NCI-H1417 (cell line): ENCODE results near the gene COL3A1.

ENCODE experiments used
- DNase-seq, 3 experiments: peaks; one replicate each; lab custom pipeline; 2025; lab: John Stamatoyannopoulos, UW

The COL3A1 gene

GRCh38 chr2:188974164-188974563 lies at the start of gene COL3A1:
Gene COL3A1 (plus strand): TSS chr2:188974373. CDS start chr2:188974490, 117 bp downstream.
- no peak for DNase-seq

DNA sequence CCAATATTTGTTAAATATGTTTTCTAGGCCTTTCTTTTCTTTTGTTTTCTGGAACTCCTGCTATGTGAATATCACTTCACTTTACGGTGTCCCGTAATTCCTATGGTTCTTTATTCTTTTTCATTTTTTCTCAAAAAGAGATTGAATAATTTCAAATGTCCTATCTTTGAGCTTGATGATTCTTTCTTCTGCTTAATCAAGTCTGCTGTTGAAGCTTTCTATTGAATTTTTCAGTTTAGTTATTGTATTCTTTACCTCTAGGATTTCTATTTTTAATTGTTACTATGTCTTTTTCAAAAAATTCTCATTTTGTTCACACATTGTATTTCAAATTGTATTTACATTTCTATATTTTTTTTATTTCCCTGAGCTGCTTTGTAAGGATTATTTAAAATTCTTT lies 45.5 kb upstream of the COL3A1 start:
- no peak for DNase-seq

DNA sequence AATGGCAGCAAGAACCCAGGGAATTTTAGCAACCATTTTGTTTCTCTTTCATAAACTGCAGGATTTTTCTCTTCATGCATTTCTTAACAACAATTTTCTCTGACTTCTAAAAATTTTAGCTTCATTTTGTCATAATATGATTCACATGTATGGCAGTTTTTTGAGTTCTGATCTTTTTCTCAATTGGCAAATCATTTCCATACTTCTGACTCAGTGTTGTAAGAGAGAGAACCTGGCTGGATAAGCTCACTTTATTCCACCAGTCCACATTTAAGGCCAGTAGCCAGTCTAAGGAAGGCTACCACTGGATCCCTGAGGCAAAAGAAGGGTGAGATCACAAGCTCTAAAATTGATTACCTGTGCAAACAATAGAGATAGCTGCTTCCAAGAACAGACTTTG lies 42.8 kb upstream of the COL3A1 start:
- no peak for DNase-seq

DNA sequence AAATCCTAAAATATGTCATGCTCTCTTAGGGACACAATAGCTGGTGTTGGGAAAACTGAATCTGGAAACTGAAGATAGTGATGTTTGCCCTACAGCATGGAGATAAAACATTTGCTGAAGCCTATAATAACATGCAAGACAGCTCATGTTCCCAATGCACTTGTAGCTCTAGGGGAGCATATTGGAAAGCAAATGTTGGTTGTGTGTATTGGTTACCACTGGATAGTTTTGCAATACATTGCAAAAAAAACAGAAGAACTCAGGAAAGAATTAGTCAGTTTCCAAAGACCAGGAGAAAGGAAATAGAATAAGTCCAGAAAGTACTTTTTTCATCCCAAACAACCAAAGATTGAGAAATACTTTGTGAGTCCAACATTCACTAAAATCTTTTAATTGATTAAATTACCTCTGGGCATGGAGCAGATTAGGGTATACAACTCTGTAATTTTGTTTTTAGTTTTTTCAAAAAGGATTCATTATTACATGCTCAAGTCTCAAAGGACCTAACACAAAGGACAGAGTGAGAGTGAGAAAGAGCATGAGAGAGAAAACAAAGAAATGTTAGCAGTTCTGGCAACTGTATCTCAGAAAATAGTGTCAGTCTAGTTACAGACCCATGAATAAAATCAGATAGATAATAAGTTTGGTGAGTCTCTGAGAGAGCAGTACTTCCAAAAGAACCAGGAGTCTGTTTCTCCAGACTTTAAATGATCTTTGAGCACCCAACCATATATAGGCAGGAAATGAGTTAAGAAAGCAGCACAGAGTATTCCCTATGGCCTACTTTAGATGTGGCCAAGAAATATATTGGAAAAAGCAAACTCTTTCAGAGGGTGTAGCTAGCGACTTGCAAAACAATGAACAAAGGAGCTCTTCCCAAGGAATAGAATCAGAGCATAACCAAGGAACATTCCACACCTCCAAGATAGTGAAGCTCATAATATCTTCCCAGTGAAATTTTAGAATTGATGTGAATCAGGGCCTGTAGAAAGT lies 36.6 kb upstream of the COL3A1 start:
- DNase-seq, result no peak

DNA sequence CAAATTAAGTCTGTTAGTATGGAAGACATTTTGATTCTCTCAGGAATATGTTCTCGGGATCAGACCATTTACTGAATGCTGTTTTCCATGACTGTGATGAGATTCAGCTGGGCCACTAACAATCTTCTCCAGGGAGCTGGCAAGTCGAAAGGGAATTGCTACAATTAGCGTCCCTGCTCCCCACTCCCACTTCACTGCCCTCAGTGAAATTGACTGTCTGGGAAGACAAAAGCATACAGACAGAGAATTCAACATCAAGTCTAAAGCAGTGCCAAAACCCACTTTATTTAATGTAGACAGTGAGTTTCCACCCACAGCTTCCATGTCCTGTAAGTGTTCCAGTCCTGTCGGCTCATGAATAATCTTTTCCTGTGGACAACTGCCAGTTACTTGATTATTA lies 34.0 kb upstream of the COL3A1 start:
- no peak for DNase-seq

DNA sequence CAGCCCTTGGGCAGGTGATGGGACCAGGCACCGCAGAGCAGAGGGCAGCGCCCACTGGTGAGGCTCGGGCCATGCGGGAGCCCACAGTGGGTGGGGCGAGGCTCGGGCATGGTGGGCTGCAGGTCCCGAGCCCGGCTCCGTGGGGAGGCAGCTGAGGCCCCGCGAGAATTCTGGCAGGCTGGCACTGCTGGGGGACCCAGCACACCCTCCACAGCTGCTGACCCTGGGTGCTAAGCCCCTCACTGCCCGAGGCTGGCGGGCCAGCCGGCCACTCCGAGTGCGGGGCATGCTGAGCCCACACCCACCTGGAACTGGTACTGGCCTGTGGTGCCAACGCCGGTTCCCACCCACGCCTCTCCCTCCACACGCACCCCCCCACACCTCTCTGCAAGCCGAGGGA lies 29.7 kb upstream of the COL3A1 start:
- DNase-seq, result no peak

DNA sequence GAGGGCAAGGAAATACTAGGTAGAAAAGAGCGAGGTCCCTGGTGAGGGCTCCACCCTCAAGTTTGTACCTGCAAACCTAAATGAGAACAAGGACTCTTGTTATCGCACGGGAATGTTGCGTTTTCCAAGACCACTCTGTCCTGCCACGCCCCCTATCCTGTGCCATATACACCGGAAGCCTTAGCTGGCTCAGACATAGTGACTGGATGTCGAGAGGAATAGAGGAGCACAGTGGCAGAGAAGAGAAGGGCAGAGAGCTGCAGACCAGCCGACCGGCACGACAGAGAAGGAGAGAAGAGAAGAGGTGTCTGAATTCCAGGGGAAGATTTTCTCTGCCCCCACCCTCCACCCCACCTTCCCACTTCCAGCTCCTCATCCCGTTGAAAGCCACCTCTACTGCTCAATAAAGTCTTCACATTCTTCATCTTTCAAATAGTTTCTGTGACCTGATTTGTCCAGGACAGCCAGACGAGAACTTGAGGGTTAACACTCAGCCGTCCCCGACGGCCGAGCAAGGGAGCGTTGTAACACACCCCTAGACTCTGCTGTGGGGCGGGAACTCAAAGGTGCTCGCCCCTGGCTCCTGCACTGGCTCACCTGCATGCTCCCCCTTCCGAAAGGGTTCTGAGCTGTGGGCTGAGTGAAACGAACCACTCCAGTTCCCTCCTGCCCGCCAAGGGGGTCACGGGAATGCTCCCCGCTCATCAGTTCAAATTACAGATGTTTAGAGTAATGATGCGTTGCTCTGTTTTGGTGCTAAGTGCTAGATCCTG lies 24.9 kb upstream of the COL3A1 start:
- DNase-seq, result no peak

DNA sequence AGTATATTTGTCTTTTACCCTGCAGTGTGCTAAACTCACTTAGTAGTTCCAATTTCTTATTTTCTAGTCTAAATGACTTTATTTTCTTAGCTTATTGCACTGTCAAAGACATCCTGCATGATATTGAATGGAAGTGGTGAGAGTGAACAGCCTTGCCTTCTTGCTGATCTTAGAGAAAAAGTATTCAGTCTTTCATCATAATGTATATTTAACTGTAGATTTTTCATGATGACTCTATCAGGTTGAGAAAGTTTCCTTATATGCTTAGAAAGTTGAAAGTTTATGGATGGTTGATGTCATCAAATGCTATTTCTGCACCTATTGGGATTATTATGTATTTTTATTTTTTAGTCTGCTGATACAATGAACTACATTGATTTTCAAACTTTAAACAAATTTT lies 21.3 kb upstream of the COL3A1 start:
- no peak for DNase-seq

DNA sequence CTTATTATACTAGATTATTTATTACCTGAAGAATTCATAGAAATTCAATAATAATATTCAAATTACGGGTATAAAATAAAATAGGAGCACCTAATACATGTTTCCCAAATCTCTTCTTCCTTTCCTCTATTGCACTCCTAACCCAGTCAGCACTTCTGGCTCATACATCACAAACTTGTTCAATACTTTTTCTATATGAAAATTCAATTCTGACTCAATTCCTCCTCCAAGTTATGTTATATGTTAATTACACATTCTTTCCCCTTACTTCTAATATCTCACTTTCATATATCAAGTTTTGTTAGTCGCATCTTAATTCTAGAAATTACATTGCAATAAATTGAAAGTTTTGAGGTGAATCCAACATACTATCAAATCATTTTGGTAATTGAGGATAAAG lies 17.9 kb upstream of the COL3A1 start:
- DNase-seq, result no peak

DNA sequence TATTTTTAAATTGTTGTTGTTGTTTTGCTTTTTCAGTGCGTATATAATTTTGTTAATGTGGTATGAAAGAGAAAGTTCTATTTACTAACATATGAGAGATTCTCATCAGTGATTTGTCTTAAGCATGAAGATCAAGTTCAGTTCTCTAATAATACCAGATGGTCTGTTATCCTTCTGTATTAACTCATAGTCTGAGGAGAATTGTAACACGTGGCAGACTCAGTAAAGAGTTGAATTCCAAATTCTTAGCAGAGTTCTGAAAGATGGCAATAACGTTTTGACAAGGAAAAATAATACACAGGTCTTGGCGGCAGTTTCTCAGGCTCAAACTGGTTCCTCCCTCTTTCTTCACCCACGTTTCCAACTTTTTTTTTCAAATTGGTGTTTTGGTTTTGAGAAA lies 17.2 kb upstream of the COL3A1 start:
- DNase-seq, result no peak

- no peak for DNase-seq
These were observed 16.5 kb upstream of the COL3A1 start for GRCh38 chr2:188957646-188958045.

DNA sequence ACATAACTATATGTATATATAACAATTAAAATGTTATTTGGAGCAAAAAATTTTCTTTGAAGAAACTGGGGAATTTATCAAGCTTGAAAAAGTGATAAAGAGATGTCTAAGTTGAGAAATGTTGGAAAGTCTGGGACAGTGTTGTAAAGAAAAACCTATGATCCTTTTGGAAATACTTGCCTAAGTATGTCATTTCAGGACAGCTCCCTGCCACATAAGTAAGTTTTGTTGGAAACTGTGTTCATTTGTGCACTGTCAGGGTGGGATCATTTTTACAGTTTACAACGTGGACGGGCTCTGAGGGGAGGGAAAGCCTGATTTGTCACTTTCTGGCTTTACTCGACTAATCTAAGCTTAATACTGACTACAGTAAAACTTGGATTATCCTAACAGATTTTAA lies 10.4 kb upstream of the COL3A1 start:
- DNase-seq, result no peak

DNA sequence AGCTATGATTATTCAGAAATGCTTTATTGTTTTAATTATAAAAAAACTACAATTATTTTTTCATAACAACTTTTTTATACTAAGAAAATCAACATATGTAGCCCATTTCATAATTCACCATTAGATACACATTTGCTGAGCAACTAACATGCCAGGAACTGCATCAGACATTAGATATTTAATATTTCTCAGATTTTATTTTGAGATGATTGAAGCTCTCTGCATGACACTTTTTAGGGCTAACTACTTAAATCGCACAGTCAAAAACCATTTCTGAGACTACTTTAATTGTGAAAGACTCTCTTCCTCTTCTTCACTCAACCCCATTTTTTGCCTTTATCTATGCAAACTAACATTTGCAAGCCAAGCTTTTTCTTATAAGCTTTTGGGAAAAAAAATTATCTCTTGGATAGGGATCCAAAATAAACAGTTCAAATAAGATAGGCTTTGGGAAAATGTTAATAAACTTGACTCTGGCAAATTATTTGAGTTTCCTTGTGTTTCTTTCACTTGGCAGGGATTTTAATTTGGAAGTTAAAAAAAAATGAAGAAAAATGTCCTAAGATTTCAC lies 9.1 kb upstream of the COL3A1 start:
- DNase-seq, result no peak

GRCh38 chr2:188965563-188965962 lies 8.6 kb upstream of the COL3A1 start:
- DNase-seq, result no peak

- no peak for DNase-seq
These were observed 8.0 kb upstream of the COL3A1 start for GRCh38 chr2:188966079-188966571.

DNA sequence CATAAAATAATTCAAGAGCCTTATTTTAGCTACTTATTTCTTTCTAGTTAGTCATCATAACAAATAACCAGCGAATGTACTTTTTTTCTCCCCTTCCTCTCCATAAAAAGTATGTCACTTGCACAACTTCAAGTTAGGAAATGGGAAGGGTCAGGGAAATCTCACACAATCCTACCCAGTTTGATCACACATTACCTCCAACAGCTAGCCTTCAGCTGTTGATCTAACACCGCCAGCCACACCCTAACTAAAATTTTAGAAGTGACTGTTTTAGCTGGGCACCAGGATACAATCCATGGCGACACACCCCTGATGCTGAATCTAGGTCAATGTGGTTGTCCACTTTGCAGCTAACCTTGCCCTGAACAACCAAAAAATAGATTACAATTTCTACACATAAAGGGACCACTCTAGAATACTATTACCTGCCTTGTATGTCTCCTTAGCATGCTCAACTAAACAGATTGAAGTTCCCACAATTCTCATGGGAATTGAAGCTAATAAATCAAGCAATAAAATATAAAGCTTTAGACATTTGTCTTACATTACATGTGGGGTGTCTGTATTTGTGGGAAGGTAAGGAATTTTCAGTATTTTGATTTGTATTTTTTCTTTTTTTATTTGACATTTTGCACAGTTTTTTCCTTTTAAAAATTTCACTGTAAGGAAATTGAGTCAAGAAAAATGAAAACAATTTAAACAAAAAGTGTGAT lies 7.3 kb upstream of the COL3A1 start:
- DNase-seq, result no peak

DNA sequence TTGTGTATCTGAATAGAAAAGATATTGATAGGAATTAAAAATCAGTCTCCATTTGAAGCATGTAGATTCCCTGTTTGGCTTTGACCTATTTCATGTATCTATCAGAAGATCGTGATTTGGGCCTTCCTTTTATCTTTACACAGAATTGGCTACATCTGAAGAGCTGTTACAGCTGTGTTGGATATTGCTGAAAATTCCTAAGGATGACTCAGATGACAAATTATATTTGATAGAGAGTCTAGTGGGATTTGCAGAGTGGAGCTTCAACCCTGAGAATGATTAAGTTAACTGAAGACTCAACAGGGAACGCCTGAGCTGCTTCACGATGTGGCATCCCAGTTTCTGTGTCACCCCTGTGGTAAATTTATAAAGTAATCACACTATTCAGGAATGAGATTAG lies 4.9 kb upstream of the COL3A1 start:
- no peak for DNase-seq

DNA sequence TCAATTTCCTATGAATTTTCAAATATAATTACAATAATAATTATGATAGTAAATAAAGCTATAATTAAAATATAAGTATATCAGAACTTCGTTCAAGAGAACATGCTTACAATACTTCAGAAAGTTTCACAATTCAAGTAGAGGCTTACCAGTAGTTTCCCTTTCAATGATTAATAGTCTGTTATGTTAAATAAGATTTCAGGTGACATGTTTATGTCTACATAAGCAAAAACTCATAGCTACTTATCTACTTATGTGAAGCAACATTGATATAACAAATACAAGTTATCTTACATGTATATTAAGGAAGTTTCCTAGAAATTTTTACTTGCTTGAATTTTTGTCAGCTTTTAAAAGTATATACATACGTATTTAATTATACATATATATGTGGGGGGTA lies 4.5 kb upstream of the COL3A1 start:
- no peak for DNase-seq

DNA sequence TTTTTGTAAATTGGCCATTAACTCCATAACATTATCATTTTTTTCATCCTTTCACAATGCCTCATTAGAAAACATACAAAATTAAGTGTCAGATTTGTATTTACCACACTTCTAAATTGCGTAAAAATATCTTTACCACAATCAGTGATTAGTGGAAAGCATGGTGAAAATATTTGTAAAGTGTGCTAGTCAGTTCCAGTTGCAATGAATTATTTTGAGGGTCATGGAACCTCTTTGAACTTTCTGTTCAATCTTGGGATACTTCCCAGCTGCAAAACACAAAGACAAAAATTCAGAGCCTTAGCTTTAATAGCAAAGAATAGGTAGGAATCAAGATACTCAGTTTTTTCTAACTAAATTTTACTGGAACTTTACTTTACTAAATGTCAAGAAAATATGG lies 4.0 kb upstream of the COL3A1 start:
- DNase-seq, result no peak

- DNase-seq, result no peak
These were observed 2.7 kb upstream of the COL3A1 start for GRCh38 chr2:188971432-188971861.

- DNase-seq, result no peak
These were observed 532 bp upstream of the COL3A1 start for GRCh38 chr2:188973641-188974040.
